Measurements from ENCODE around the gene SYNGR3.

- no peak for TF ChIP-seq CTCF (IDR thresholded peaks at IDR 0.05)
- TF ChIP-seq POLR2A (IDR thresholded peaks at IDR 0.05): no peak
Measured at GRCh38 chr16:1990101-1990350, 256 bp downstream of the SYNGR3 start.
